Activated T-helper 1 cell treated with anti-CD3 and anti-CD28 coated beads, Interleukin-12 subunit alpha, Interleukin-12 subunit beta, Interleukin-2, Interleukin-4 antibody, amounts not matched to agents 30 ng/mL and 10 ng/mL and 1 ng/mL, durations not matched to agents 14 hours and 24 hours and 36 hours (primary cell): ENCODE data around the gene LRRC4. TPM values are rescaled to one million over a fixed set of nuclear protein-coding genes. Genes with fewer than 3 reads are reported as not detected.
A peak's percentile ranks its signal among the peaks of the same experiment; 100 is the strongest.

Source experiments
- DNase-seq: peaks from one replicate; pipeline ENCODE4 v3.0.0; 2021; ENCODE audit warnings: low spot score
- H3K27ac Mint-ChIP-seq: one replicate; pipeline ENCODE4 v1.8.0; 2021; ENCODE audit warnings: mild to moderate bottlenecking, mixed read lengths
- H3K27me3 Mint-ChIP-seq: one replicate; pipeline ENCODE4 v1.8.0; 2022; ENCODE audit warnings: mild to moderate bottlenecking, moderate library complexity, mixed read lengths; ENCODE audit not compliant: insufficient read depth
- H3K36me3 Mint-ChIP-seq: one replicate; pipeline ENCODE4 v1.8.0; 2021; ENCODE audit warnings: low read depth, mixed read lengths
- H3K4me1 Mint-ChIP-seq: one replicate; pipeline ENCODE4 v1.8.0; 2021; ENCODE audit warnings: low read depth, mixed read lengths
- H3K4me3 Mint-ChIP-seq: one replicate; pipeline ENCODE4 v1.8.0; 2021; ENCODE audit warnings: mild to moderate bottlenecking, moderate library complexity, mixed read lengths
- H3K9me3 Mint-ChIP-seq: one replicate; pipeline ENCODE4 v1.8.0; 2021; ENCODE audit warnings: mixed read lengths
- intact Hi-C: fragments of 100-400 bp; cut with micrococcal nuclease; formaldehyde crosslinking; loops from one replicate; pipeline ENCODE4 v1.15.1; 2024
- total RNA-seq: library from RNA; stranded (reverse); gene quantifications from 2 replicates; pipeline ENCODE4 v1.2.3, GENCODE V29; 2022

LRRC4 gene
- total RNA-seq, 1 donor from 2014 or later, result 1.3 TPM

GRCh38 chr7:128006550-128007302 is 24.5 kb downstream of the LRRC4 start:
- DNase-seq, result no peak
- intact Hi-C loops, result no loop called here
- H3K36me3 Mint-ChIP-seq, result peaks cover 8% of the 10 kb centered on the region
- H3K27ac Mint-ChIP-seq, result no peak overlapping the region
- peaks cover 11% of the 10 kb centered on the region for H3K4me1 Mint-ChIP-seq
- H3K4me3 Mint-ChIP-seq, result no peak overlapping the region
- H3K9me3 Mint-ChIP-seq, result no peaks in the 10 kb centered on the region
- H3K27me3 Mint-ChIP-seq, result no peaks in the 10 kb centered on the region

- no peaks in the 10 kb centered on the region for H3K27me3 Mint-ChIP-seq
- H3K4me1 Mint-ChIP-seq, result peaks cover 11% of the 10 kb centered on the region
- H3K9me3 Mint-ChIP-seq, result no peaks in the 10 kb centered on the region
- no peak overlapping the region for H3K27ac Mint-ChIP-seq
- intact Hi-C loops, result no loop called here
- no peak overlapping the region for H3K4me3 Mint-ChIP-seq
- DNase-seq, result no peak
- peaks cover 6% of the 10 kb centered on the region for H3K36me3 Mint-ChIP-seq
Measured at GRCh38 chr7:128005759-128006159, 25.5 kb downstream of the LRRC4 start.

GRCh38 chr7:128005117-128005516 is 26.1 kb downstream of the LRRC4 start:
- Mint-ChIP-seq H3K27ac (no peak overlapping the region), H3K27me3 (no peaks in the 10 kb centered on the region), H3K4me1 (peaks cover 11% of the 10 kb centered on the region)

DNA sequence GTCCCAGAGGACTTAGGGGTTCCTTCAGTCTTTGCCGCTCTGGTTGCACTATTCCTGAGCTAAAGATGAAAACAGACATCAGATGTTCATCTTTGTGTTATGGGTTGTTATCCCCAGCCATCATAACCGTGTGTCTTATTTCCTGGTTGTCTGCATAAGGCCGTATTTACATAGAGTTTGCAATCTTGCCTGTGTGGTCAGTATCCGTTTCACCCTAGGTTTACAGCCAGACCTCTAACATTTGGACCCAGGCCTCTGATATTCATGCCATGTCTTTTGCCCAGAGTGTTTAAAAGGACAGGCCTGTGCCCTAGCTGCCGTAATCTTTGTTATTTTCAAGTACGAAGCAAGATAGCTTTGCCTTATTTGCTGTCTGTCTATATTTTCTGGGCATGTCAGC is 26.6 kb downstream of the LRRC4 start:
- H3K4me1 Mint-ChIP-seq, result peaks cover 11% of the 10 kb centered on the region
- no peak for DNase-seq
- H3K36me3 Mint-ChIP-seq, result peaks cover 6% of the 10 kb centered on the region
- H3K27ac Mint-ChIP-seq, result no peak overlapping the region
- no peak overlapping the region for H3K4me3 Mint-ChIP-seq
- intact Hi-C loops, result no loop called here
- H3K27me3 Mint-ChIP-seq, result no peaks in the 10 kb centered on the region
- H3K9me3 Mint-ChIP-seq, result no peaks in the 10 kb centered on the region

More at GRCh38 chr7:128005117-128005516, 26.1 kb downstream of the LRRC4 start:
- DNase-seq, result no peak
- Mint-ChIP-seq H3K9me3 (no peaks in the 10 kb centered on the region), H3K4me3 (no peak overlapping the region), H3K36me3 (peaks cover 6% of the 10 kb centered on the region)
- intact Hi-C loops, result no loop called here

DNA sequence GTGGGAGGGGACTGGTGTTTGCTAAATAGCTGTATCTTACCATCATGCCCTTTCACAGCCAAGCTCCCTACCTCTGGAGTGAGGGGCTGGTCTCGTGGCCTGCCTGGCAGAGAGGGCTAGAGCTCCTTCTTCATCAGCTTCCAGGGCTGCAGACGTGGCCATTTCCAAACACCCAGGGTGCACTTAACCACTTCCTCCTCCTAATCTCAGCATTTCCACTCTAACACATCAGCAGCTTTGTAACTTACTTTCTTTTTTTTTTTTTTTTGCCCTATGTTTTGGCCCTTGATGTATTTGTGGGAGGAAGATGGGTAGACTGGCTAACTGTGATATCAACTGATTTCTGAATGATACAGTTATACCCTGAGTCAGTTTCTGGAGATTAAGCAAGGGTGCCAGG is 27.4 kb downstream of the LRRC4 start:
- Mint-ChIP-seq H3K9me3 (no peaks in the 10 kb centered on the region), H3K4me3 (peak overlapping the region; percentile 20), H3K4me1 (peaks cover 17% of the 10 kb centered on the region), H3K27me3 (no peaks in the 10 kb centered on the region), H3K27ac (peak overlapping the region; percentile 40), H3K36me3 (peaks cover 6% of the 10 kb centered on the region)
- no peak for DNase-seq
- intact Hi-C loops, result no loop called here

GRCh38 chr7:128003167-128003566 is 28.1 kb downstream of the LRRC4 start:
- Mint-ChIP-seq H3K4me1 (peaks cover 17% of the 10 kb centered on the region), H3K4me3 (no peak overlapping the region), H3K9me3 (no peaks in the 10 kb centered on the region), H3K27ac (no peak overlapping the region), H3K27me3 (no peaks in the 10 kb centered on the region), H3K36me3 (peaks cover 6% of the 10 kb centered on the region)
- no peak for DNase-seq
- intact Hi-C loops, result no loop called here

GRCh38 chr7:128000854-128001265 is 30.4 kb downstream of the LRRC4 start:
- no peak for DNase-seq
- no peaks in the 10 kb centered on the region for H3K27me3 Mint-ChIP-seq
- H3K9me3 Mint-ChIP-seq, result no peaks in the 10 kb centered on the region
- peaks cover 17% of the 10 kb centered on the region for H3K4me1 Mint-ChIP-seq
- no peak overlapping the region for H3K4me3 Mint-ChIP-seq
- H3K27ac Mint-ChIP-seq, result no peak overlapping the region
- H3K36me3 Mint-ChIP-seq, result peaks cover 11% of the 10 kb centered on the region
- intact Hi-C loops, result no loop called here

GRCh38 chr7:128000048-128000447 is 31.2 kb downstream of the LRRC4 start:
- Mint-ChIP-seq H3K27ac (no peak overlapping the region), H3K27me3 (no peaks in the 10 kb centered on the region), H3K4me1 (peaks cover 17% of the 10 kb centered on the region), H3K9me3 (no peaks in the 10 kb centered on the region), H3K4me3 (no peak overlapping the region), H3K36me3 (peaks cover 11% of the 10 kb centered on the region)
- intact Hi-C loops, result no loop called here
- DNase-seq, result no peak

GRCh38 chr7:127998671-127999070 is 32.6 kb downstream of the LRRC4 start:
- H3K36me3 Mint-ChIP-seq, result peaks cover 13% of the 10 kb centered on the region
- H3K4me1 Mint-ChIP-seq, result peaks cover 12% of the 10 kb centered on the region
- intact Hi-C loops, result no loop called here
- no peak for DNase-seq
- no peak overlapping the region for H3K27ac Mint-ChIP-seq
- no peaks in the 10 kb centered on the region for H3K9me3 Mint-ChIP-seq
- H3K4me3 Mint-ChIP-seq, result no peak overlapping the region
- H3K27me3 Mint-ChIP-seq, result no peaks in the 10 kb centered on the region

GRCh38 chr7:127997226-127997922 is 33.9 kb downstream of the LRRC4 start:
- Mint-ChIP-seq H3K4me1 (peaks cover 6% of the 10 kb centered on the region), H3K36me3 (peaks cover 18% of the 10 kb centered on the region), H3K9me3 (no peaks in the 10 kb centered on the region), H3K4me3 (no peak overlapping the region), H3K27me3 (no peaks in the 10 kb centered on the region), H3K27ac (no peak overlapping the region)
- intact Hi-C loops, result no loop called here
- no peak for DNase-seq

DNA sequence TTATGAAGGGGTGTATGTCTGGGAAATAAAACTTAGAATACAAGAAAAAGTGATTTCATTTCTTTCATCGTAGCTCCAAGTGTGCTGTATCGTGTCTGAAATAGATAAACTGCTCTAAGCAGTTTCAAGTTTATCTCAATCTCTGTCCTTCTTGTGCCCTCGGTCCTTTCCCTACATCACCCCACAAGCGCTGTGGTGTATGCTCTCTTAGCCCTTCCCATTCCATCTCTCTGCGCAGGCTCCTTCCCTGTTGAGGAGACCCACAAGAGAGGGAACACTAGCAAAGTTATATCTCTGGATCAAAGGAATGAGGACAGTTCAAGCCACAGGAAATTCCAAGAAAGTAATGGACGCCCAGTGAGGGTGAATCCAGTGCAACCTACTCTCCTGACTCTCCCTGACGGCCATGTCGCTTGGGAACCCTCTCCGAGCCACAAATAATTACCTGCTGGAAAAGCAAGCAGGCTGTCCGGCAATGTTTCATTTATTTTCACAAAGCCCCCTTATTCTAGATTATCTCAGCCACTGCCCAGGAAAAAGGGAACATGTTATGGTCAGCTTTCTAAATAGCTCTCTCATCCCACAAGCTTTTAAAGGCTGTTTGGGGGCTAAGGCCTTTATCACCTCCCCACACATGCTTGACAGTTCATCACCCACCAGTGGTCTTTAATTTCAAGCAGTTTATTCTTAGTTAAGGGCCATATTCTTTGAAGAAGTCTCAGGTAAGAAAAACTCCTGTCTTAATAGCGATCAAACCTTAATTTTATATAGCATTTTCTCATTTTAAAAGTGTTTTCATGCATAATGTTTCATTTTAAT is 34.8 kb downstream of the LRRC4 start:
- Mint-ChIP-seq H3K36me3 (peaks cover 27% of the 10 kb centered on the region), H3K9me3 (no peaks in the 10 kb centered on the region), H3K27me3 (no peaks in the 10 kb centered on the region), H3K4me1 (peaks cover 6% of the 10 kb centered on the region), H3K4me3 (no peak overlapping the region), H3K27ac (no peak overlapping the region)
- intact Hi-C loops, result no loop called here
- DNase-seq, result no peak

GRCh38 chr7:127995881-127996215 is 35.4 kb downstream of the LRRC4 start:
- H3K4me1 Mint-ChIP-seq, result peaks cover 6% of the 10 kb centered on the region
- DNase-seq, result no peak
- H3K27me3 Mint-ChIP-seq, result no peaks in the 10 kb centered on the region
- no peak overlapping the region for H3K4me3 Mint-ChIP-seq
- intact Hi-C loops, result no loop called here
- no peak overlapping the region for H3K27ac Mint-ChIP-seq
- H3K9me3 Mint-ChIP-seq, result no peaks in the 10 kb centered on the region
- H3K36me3 Mint-ChIP-seq, result peaks cover 32% of the 10 kb centered on the region
